CD4-positive, alpha-beta T cell treated with Interferon alpha-2 for 1 hour (primary cell): ENCODE data around the gene BRD7.

Experiments used
- DNase-seq, 2 donors: peaks; one replicate each; pipeline ENCODE4 v3.0.0-alpha.2; 2020 to 2022

Gene BRD7

GRCh38 chr16:50271148-50272041 is 97.4 kb downstream of the BRD7 start:
- no peak for DNase-seq

- no peak for DNase-seq
Measured at GRCh38 chr16:50270510-50271147, 98.2 kb downstream of the BRD7 start.

- DNase-seq: no peak
Measured at GRCh38 chr16:50269769-50270509, 98.8 kb downstream of the BRD7 start.

GRCh38 chr16:50269061-50269705 is 99.6 kb downstream of the BRD7 start:
- DNase-seq: no peak

GRCh38 chr16:50268352-50268751 is 100.4 kb downstream of the BRD7 start:
- no peak for DNase-seq

GRCh38 chr16:50267651-50268050 is 101.1 kb downstream of the BRD7 start:
- peak in 1 of 2 donors; percentile 46 for DNase-seq

GRCh38 chr16:50267151-50267631 is 101.6 kb downstream of the BRD7 start:
- no peak for DNase-seq

- DNase-seq: peak; percentile 78 to 83
Measured at GRCh38 chr16:50266337-50267091, 102.3 kb downstream of the BRD7 start, which contains the start of gene ADCY7. ADCY7 (plus strand) TSS chr16:50266551; CDS start chr16:50288180, 21,629 bp downstream.
